Suppressor macrophage (primary cell): Measurements from ENCODE around the gene GXYLT2.
"Not testable (repeated sequence)": the region's sequence is repeated elsewhere in the genome, so short reads cannot be mapped to it uniquely, and the experiment has no call there.

Experiments used
- DNase-seq, 4 experiments: peaks; one replicate each; pipeline ENCODE4 v3.0.0-alpha.2; 2020 to 2022

GXYLT2 gene

GRCh38 chr3:72973786-72974185 is 85.9 kb downstream of the GXYLT2 start:
- DNase-seq = no peak

GRCh38 chr3:72974956-72975355 is 87.1 kb downstream of the GXYLT2 start:
- DNase-seq = no peak

GRCh38 chr3:72976281-72976741 is 88.5 kb downstream of the GXYLT2 start:
- DNase-seq = peak; percentile 4 to 41 (median 20)

GRCh38 chr3:72977060-72977808 is 89.4 kb downstream of the GXYLT2 start:
- peak; percentile 11 to 84 (median 48) for DNase-seq

- peak; percentile 44 to 66 (median 55) for DNase-seq
Measured at GRCh38 chr3:72982609-72983366, 94.9 kb downstream of the GXYLT2 start.

- no peak for DNase-seq
Measured at GRCh38 chr3:72985576-72985975, 97.7 kb downstream of the GXYLT2 start.

- DNase-seq = peak in 3 of 4 experiments; percentile 19 to 41 (median 23)
Measured at GRCh38 chr3:72990701-72991395, 103.0 kb downstream of the GXYLT2 start.

GRCh38 chr3:72991522-72991921 is 103.7 kb downstream of the GXYLT2 start:
- DNase-seq = no peak

- DNase-seq = no peak
Measured at GRCh38 chr3:72993391-72993790, 105.5 kb downstream of the GXYLT2 start.

- DNase-seq = no peak
Measured at GRCh38 chr3:72995337-72995736, 107.5 kb downstream of the GXYLT2 start.

- no peak for DNase-seq
Measured at GRCh38 chr3:72996121-72996472, 108.3 kb downstream of the GXYLT2 start.

GRCh38 chr3:72996473-72997333 is 108.9 kb downstream of the GXYLT2 start, which contains the start of gene PPP4R2:
PPP4R2 (plus strand) TSS chr3:72996811; CDS start chr3:72997038, 227 bp downstream.
- peak; percentile 94 to 98 (median 96) for DNase-seq

GRCh38 chr3:72997421-72997961 is 109.6 kb downstream of the GXYLT2 start:
- peak; percentile 47 to 65 (median 56) for DNase-seq

- no peak for DNase-seq
Measured at GRCh38 chr3:72998466-72998865, 110.6 kb downstream of the GXYLT2 start.

- DNase-seq = no peak
Measured at GRCh38 chr3:72999951-73000350, 112.1 kb downstream of the GXYLT2 start.

- not testable (repeated sequence) for DNase-seq
Measured at GRCh38 chr3:73003050-73003449, 115.2 kb downstream of the GXYLT2 start.

GRCh38 chr3:73004316-73004715 is 116.5 kb downstream of the GXYLT2 start:
- no peak for DNase-seq

- no peak for DNase-seq
Measured at GRCh38 chr3:73007992-73008712, 120.3 kb downstream of the GXYLT2 start.

GRCh38 chr3:73009008-73009407 is 121.2 kb downstream of the GXYLT2 start:
- DNase-seq = no peak

GRCh38 chr3:73009750-73010149 is 121.9 kb downstream of the GXYLT2 start:
- DNase-seq = no peak

GRCh38 chr3:73010158-73010557 is 122.3 kb downstream of the GXYLT2 start:
- DNase-seq = no peak
